CD4-positive, alpha-beta T cell (primary cell): Measurements from ENCODE around the gene SEMA4D. TPM values are rescaled to one million over a fixed set of nuclear protein-coding genes. Genes with fewer than 3 reads are reported as not detected.

Experiments used
- ATAC-seq: fragments of 200-7000 bp; cut with Tn5 transposase; one replicate; pipeline ENCODE4 v1.10.0; 2022; ENCODE audit warnings: mild to moderate bottlenecking; ENCODE audit not compliant: poor library complexity
- CTCF ChIA-PET: fragments of 350-600 bp; sonication (Branson Sonifier 250); formaldehyde crosslinking; loops from one replicate; lab custom pipeline; 2021; ENCODE audit warnings: antibody characterized with exemption, inconsistent platforms; lab: Charles Lee
- POLR2A ChIA-PET: fragments of 350-600 bp; sonication (Branson Sonifier 250); formaldehyde crosslinking; loops from one replicate; lab custom pipeline; 2021; ENCODE audit warnings: antibody characterized with exemption, inconsistent platforms; lab: Charles Lee
- DNase-seq, 14 experiments: peaks; one replicate each; pipeline ENCODE4 v3.0.0-alpha.2; 2013 to 2020; ENCODE audit warnings: mixed read lengths in 2 of 14
- H3K27ac ChIP-seq, 2 donors: one replicate each; pipeline versions ENCODE4 v1.5.1 to v1.7.0; 2013; ENCODE audit warnings: low read length in 2 of 2, low read depth in 1 of 2, mild to moderate bottlenecking in 1 of 2
- H3K27me3 ChIP-seq, 2 experiments: 1 replicate in 1 of 2; 2 replicates in 1 of 2; pipeline versions ENCODE4 v1.6.1 to v1.7.0; 2013; ENCODE audit warnings: low read length in 2 of 2, control low read depth in 1 of 2, mild to moderate bottlenecking in 1 of 2, moderate library complexity in 1 of 2; ENCODE audit not compliant: insufficient read depth in 2 of 2, control insufficient read depth in 1 of 2
- H3K36me3 ChIP-seq: one replicate; pipeline ENCODE4 v1.6.1; 2013; ENCODE audit warnings: low read length, control low read depth; ENCODE audit not compliant: insufficient read depth
- H3K4me1 ChIP-seq: one replicate; pipeline ENCODE4 v1.6.1; 2013; ENCODE audit warnings: low read length, control low read depth; ENCODE audit not compliant: insufficient read depth
- H3K4me3 ChIP-seq: one replicate; pipeline ENCODE4 v1.5.1; 2013; ENCODE audit warnings: mild to moderate bottlenecking, low read length, moderate library complexity
- H3K9me3 ChIP-seq, 2 experiments: 1 replicate in 1 of 2; 2 replicates in 1 of 2; pipeline versions ENCODE4 v1.6.1 to v1.7.0; 2013; ENCODE audit warnings: low read length in 2 of 2, mild to moderate bottlenecking in 2 of 2, control low read depth in 1 of 2, moderate library complexity in 1 of 2; ENCODE audit not compliant: control insufficient read depth in 1 of 2, insufficient read depth in 1 of 2
- H3K27ac Mint-ChIP-seq: one replicate; pipeline ENCODE4 v1.8.0; 2020; ENCODE audit warnings: mixed read lengths
- H3K27me3 Mint-ChIP-seq: one replicate; pipeline ENCODE4 v1.8.0; 2021; ENCODE audit warnings: mixed read lengths
- H3K36me3 Mint-ChIP-seq: one replicate; pipeline ENCODE4 v1.8.0; 2021; ENCODE audit warnings: low read depth, mixed read lengths
- H3K4me1 Mint-ChIP-seq: one replicate; pipeline ENCODE4 v1.8.0; 2021; ENCODE audit warnings: low read depth, mixed read lengths
- H3K4me3 Mint-ChIP-seq: one replicate; pipeline ENCODE4 v1.8.0; 2020; ENCODE audit warnings: mild to moderate bottlenecking, mixed read lengths
- H3K9me3 Mint-ChIP-seq: one replicate; pipeline ENCODE4 v1.8.0; 2020; ENCODE audit warnings: mixed read lengths
- CTCF ChIP-seq: fragments of 200-600 bp; IDR thresholded peaks from one replicate; pipeline ENCODE4 v1.8.0; 2022; ENCODE audit warnings: antibody characterized with exemption, mild to moderate bottlenecking
- intact Hi-C, 2 experiments: fragments of 100-400 bp; cut with DNase I in 1 of 2; cut with micrococcal nuclease in 1 of 2; formaldehyde crosslinking; loops; one replicate each; pipeline versions ENCODE4 v1.15.1 to v1.9.0; 2023 to 2025; cut with DNase I, micrococcal nuclease
- total RNA-seq, 174 experiments: library from RNA in 2 of 174; stranded (reverse) in 2 of 174; gene quantifications; one replicate each; pipeline ENCODE4 v1.2.3 and lab custom pipeline; 2021 to 2026

The SEMA4D gene
- total RNA-seq, 2 experiments from 2014 or later = 399 to 430 TPM

GRCh38 chr9:89426384-89426961 lies 71.4 kb downstream of the SEMA4D start:
- no peaks in the 10 kb centered on the region for H3K27me3 ChIP-seq
- ATAC-seq (peak; percentile 1), DNase-seq (peak in 1 of 14 experiments; percentile 65)
- H3K27ac Mint-ChIP-seq = peak overlapping the region; percentile 96
- no peak for TF ChIP-seq CTCF
- H3K27me3 Mint-ChIP-seq = no peaks in the 10 kb centered on the region
- H3K36me3 Mint-ChIP-seq = peaks cover 58% of the 10 kb centered on the region
- peaks cover 43% of the 10 kb centered on the region for H3K36me3 ChIP-seq
- peaks cover 98% of the 10 kb centered on the region for H3K4me1 ChIP-seq
- no peak overlapping the region for H3K4me3 ChIP-seq
- peak overlapping the region; percentile 55 to 67 for H3K27ac ChIP-seq
- H3K4me3 Mint-ChIP-seq = peak overlapping the region; percentile 57
- no peaks in the 10 kb centered on the region for H3K9me3 Mint-ChIP-seq
- POLR2A ChIA-PET = interaction anchor here (1.3 to 1.6 kb wide), 4 partner anchors 9 to 96 kb away, joined by 3 to 6 read pairs (median 4); no protein-coding TSS in a partner anchor
- H3K9me3 ChIP-seq = no peaks in the 10 kb centered on the region
- intact Hi-C loops = loop anchor here in 1 of 2 experiments (5.0 kb wide), 2 partner anchors 36 to 109 kb away; partner anchors contain the start of gene SECISBP2
- peaks cover 98% of the 10 kb centered on the region for H3K4me1 Mint-ChIP-seq
- CTCF ChIA-PET = interaction anchor here (0.9 to 10.2 kb wide), 2 partner anchors 16 to 124 kb away, joined by 3 to 156 read pairs; no protein-coding TSS in a partner anchor

- peaks cover 59% of the 10 kb centered on the region for H3K36me3 Mint-ChIP-seq
Measured at GRCh38 chr9:89425921-89426383, 72.0 kb downstream of the SEMA4D start.

More at GRCh38 chr9:89425921-89426383, 72.0 kb downstream of the SEMA4D start:
- Histone ChIP-seq H3K36me3 (peaks cover 43% of the 10 kb centered on the region), H3K4me3 (no peak overlapping the region), H3K27ac (peak overlapping the region; percentile 55 to 67), H3K9me3 (no peaks in the 10 kb centered on the region), H3K27me3 (no peaks in the 10 kb centered on the region), H3K4me1 (peaks cover 98% of the 10 kb centered on the region)
- H3K4me1 Mint-ChIP-seq = peaks cover 98% of the 10 kb centered on the region
- ATAC-seq (no peak), DNase-seq (no peak)
- no peaks in the 10 kb centered on the region for H3K9me3 Mint-ChIP-seq
- CTCF ChIA-PET = interaction anchor here (0.9 to 10.2 kb wide), 4 partner anchors 10 to 125 kb away, joined by 3 to 156 read pairs (median 4); no protein-coding TSS in a partner anchor
- intact Hi-C loops = loop anchor here in 1 of 2 experiments (5.0 kb wide), 2 partner anchors 36 to 109 kb away; partner anchors contain the start of gene SECISBP2
- peak overlapping the region; percentile 57 for H3K4me3 Mint-ChIP-seq
- no peaks in the 10 kb centered on the region for H3K27me3 Mint-ChIP-seq
- POLR2A ChIA-PET = interaction anchor here (1.3 to 1.6 kb wide), 3 partner anchors 8 to 97 kb away, joined by 4 to 6 read pairs (median 4); no protein-coding TSS in a partner anchor
- H3K27ac Mint-ChIP-seq = peak overlapping the region; percentile 96
- no peak for TF ChIP-seq CTCF
